ENCODE data around the gene ROR1.
"Not testable (repeated sequence)": the region's sequence is repeated elsewhere in the genome, so short reads cannot be mapped to it uniquely, and the experiment has no call there.

The ROR1 gene

GRCh38 chr1:64082459-64082858 lies 308.6 kb downstream of the ROR1 start:
- no peak for DNase-seq (ENCODE audit: low read depth in 1 of 2, low spot score in 1 of 2)
- in situ Hi-C loops (cut with HindIII; ENCODE audit: low pct_unique_long_range_greater_than_20kb, low sequenced_read_pairs), result no loop called here
- no peak for TF ChIP-seq JUND (IDR thresholded peaks at IDR 0.05; ENCODE audit: low read depth)

GRCh38 chr1:64084451-64084850 lies 310.6 kb downstream of the ROR1 start:
- in situ Hi-C loops (cut with HindIII; ENCODE audit: low pct_unique_long_range_greater_than_20kb, low sequenced_read_pairs), result no loop called here
- no peak for TF ChIP-seq JUND (IDR thresholded peaks at IDR 0.05; ENCODE audit: low read depth)
- DNase-seq (ENCODE audit: low read depth in 1 of 2, low spot score in 1 of 2), result no peak

GRCh38 chr1:64087768-64088167 lies 314.0 kb downstream of the ROR1 start:
- TF ChIP-seq JUND (IDR thresholded peaks at IDR 0.05; ENCODE audit: low read depth), result no peak
- in situ Hi-C loops (cut with HindIII; ENCODE audit: low pct_unique_long_range_greater_than_20kb, low sequenced_read_pairs), result no loop called here
- no peak for DNase-seq (ENCODE audit: low read depth in 1 of 2, low spot score in 1 of 2)

DNA sequence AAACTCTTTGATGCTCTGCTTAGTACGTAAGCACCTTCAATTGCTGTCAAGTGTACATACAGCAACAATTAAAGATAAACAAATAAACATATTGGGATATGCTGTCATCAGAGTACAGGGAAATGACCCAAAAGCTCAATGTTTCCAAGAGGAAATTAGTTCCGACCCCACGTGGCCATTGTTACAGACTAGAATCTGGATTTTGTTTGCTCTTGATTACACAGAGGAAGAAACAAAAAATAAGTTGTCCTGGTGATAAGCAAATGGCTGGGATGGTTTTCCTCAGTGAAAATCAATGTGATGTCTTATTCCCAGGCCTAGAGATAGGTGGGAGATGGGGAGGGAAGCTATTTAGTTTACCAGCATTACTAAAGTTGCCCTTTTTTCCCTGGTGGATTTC lies 316.6 kb downstream of the ROR1 start:
- DNase-seq (ENCODE audit: low read depth in 1 of 2, low spot score in 1 of 2), result no peak
- in situ Hi-C loops (cut with HindIII; ENCODE audit: low pct_unique_long_range_greater_than_20kb, low sequenced_read_pairs), result no loop called here
- no peak for TF ChIP-seq JUND (IDR thresholded peaks at IDR 0.05; ENCODE audit: low read depth)

DNA sequence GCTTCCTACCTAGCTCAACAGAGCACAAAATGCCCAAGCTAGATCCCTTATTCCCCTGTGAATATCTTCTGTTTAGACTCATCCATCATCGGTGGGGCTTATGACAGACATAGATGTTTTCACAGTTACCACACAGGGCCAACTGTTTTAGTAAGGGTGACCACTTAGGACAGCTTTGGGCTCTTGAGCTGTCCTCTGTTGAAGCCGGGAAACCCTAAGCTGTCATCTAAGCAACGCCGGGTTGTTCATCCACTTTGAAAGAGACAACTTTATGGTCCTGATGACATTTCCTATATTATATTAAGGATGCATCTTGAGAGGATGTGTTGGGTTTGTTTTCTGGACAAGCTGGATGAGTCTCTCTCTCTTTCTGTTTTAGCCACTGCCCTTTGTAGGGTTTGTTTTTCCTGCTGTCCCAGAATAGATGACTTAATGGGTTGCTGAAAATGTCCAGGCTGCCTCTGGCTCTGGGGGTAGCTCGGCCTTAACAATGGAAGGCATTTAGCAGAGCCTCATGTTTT lies 319.1 kb downstream of the ROR1 start:
- DNase-seq (ENCODE audit: low read depth in 1 of 2, low spot score in 1 of 2), result no peak
- in situ Hi-C loops (cut with HindIII; ENCODE audit: low pct_unique_long_range_greater_than_20kb, low sequenced_read_pairs), result no loop called here
- TF ChIP-seq JUND (IDR thresholded peaks at IDR 0.05; ENCODE audit: low read depth), result no peak

- in situ Hi-C loops (cut with HindIII; ENCODE audit: low pct_unique_long_range_greater_than_20kb, low sequenced_read_pairs), result no loop called here
- no peak for DNase-seq (ENCODE audit: low read depth in 1 of 2, low spot score in 1 of 2)
- TF ChIP-seq JUND (IDR thresholded peaks at IDR 0.05; ENCODE audit: low read depth), result no peak
These were observed 320.1 kb downstream of the ROR1 start for GRCh38 chr1:64093941-64094340.

DNA sequence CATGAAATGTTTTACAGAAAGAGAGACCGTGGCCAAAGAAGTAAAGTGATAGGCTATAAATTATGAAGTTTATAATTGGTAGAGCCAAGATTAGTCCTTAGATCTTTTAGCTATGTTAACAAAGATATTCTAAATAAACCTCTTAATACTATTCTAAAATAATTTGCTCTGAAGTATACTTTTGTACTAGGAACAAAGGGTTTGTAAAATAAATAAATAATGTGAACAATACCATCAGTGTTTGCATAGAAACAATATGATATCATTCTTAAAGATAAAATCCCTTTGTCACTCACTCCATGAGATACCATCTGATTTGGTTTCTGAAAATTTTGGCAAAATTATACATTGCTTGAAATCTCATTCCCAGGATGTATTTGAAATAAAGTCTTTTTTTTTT lies 322.0 kb downstream of the ROR1 start:
- no peak for TF ChIP-seq JUND (IDR thresholded peaks at IDR 0.05; ENCODE audit: low read depth)
- in situ Hi-C loops (cut with HindIII; ENCODE audit: low pct_unique_long_range_greater_than_20kb, low sequenced_read_pairs), result no loop called here
- DNase-seq (ENCODE audit: low read depth in 1 of 2, low spot score in 1 of 2), result no peak

- DNase-seq (ENCODE audit: low read depth in 1 of 2, low spot score in 1 of 2), result no peak
- in situ Hi-C loops (cut with HindIII; ENCODE audit: low pct_unique_long_range_greater_than_20kb, low sequenced_read_pairs), result no loop called here
- no peak for TF ChIP-seq JUND (IDR thresholded peaks at IDR 0.05; ENCODE audit: low read depth)
These were observed 324.0 kb downstream of the ROR1 start for GRCh38 chr1:64097859-64098258.

- DNase-seq (ENCODE audit: low read depth in 1 of 2, low spot score in 1 of 2), result no peak
- no peak for TF ChIP-seq JUND (IDR thresholded peaks at IDR 0.05; ENCODE audit: low read depth)
- in situ Hi-C loops (cut with HindIII; ENCODE audit: low pct_unique_long_range_greater_than_20kb, low sequenced_read_pairs), result no loop called here
These were observed 324.6 kb downstream of the ROR1 start for GRCh38 chr1:64098436-64098835.

DNA sequence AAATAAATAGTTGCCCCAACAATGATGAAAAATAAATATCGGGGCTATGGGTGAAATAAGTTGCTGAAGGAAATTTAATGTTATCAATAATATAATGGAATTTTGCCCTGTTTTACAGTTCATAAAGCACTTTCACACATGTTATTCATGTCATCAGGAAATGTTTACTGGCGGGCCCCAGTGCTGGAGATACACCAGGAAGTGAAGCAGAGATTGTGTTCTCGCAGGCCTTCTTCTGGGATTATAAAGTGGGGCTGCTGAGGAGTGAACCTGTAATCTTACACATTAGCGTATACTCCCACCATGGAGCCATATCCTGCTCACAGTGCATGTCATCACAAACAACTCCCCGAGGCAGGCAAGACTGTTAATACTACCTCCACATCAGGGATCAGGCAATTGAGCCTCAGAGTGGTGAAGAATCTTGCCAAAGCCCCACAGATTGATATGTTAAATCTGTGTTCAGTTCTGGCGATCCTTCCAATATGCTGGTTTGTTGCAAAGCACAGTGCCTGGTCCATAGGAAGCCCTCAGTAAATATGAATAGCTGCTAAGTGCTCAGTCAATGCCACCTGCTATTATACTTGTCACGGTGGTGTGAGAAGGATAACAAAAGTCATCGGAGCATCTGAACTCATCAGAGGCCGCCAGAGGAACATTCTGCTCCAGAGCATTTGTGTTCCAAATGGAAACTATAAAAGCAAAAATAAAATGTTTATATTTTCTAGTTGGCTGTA lies 325.2 kb downstream of the ROR1 start:
- in situ Hi-C loops (cut with HindIII; ENCODE audit: low pct_unique_long_range_greater_than_20kb, low sequenced_read_pairs), result no loop called here
- no peak for TF ChIP-seq JUND (IDR thresholded peaks at IDR 0.05; ENCODE audit: low read depth)
- DNase-seq (ENCODE audit: low read depth in 1 of 2, low spot score in 1 of 2), result no peak

DNA sequence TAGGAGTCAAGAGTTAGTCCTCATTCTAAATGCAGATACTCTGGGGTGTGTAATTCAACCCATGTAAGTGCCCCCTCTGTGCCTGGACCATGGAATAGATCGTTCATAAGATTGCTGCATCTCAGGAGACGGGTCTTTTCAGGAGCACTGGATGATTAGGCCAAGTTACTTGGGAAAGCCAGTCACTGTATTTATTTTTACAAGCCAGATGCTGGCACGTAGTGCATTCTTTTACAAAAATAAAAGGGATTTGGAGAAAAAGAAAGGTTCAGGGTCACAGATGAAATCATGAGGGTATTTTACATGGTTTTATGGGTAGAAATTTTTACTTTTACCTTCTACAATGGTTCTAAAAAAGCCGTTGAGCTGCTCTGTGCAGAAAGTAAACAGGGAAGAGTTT lies 327.0 kb downstream of the ROR1 start:
- no peak for DNase-seq (ENCODE audit: low read depth in 1 of 2, low spot score in 1 of 2)
- in situ Hi-C loops (cut with HindIII; ENCODE audit: low pct_unique_long_range_greater_than_20kb, low sequenced_read_pairs), result no loop called here
- no peak for TF ChIP-seq JUND (IDR thresholded peaks at IDR 0.05; ENCODE audit: low read depth)

DNA sequence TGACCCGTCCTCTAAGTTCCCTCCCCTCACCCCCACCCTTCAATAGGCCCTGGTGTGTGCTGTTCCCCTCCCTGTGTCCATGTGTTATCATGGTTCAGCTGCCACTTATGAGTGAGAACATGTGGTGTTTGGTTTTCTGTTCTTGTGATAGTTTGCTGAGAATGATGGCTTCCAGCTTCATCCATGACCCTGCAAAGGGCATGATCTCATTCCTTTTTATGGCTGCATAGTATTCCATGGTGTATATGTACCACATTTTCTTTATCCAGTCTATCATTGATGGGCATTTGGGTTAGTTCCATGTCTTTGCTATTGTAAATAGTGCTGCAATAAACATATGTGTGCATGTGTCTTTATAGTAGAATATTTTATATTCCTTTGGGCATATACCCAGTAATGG lies 330.8 kb downstream of the ROR1 start:
- in situ Hi-C loops (cut with HindIII; ENCODE audit: low pct_unique_long_range_greater_than_20kb, low sequenced_read_pairs); DNase-seq (ENCODE audit: low read depth in 1 of 2, low spot score in 1 of 2): not testable (repeated sequence)

DNA sequence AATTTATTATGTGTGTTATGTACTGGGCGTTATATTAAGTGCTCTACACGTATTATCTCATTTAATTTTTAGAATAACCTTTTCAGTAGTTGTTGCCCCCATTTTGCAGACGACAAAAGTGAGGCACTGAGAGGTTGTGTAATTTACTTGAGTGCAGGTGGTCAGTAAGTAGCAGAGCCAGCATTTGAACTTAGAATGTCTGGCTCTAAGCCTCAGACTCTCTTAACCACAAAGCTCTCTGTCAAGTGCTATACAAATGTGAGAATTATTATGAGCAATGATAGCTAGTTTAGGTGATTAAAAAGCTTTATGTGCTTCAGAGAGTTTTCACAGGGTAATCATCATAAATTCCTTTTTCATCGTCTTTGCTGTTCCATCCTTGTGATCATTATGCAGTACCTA lies 333.3 kb downstream of the ROR1 start:
- no peak for TF ChIP-seq JUND (IDR thresholded peaks at IDR 0.05; ENCODE audit: low read depth)
- in situ Hi-C loops (cut with HindIII; ENCODE audit: low pct_unique_long_range_greater_than_20kb, low sequenced_read_pairs), result no loop called here
- no peak for DNase-seq (ENCODE audit: low read depth in 1 of 2, low spot score in 1 of 2)

- TF ChIP-seq JUND (IDR thresholded peaks at IDR 0.05; ENCODE audit: low read depth), result no peak
- no peak for DNase-seq (ENCODE audit: low read depth in 1 of 2, low spot score in 1 of 2)
- in situ Hi-C loops (cut with HindIII; ENCODE audit: low pct_unique_long_range_greater_than_20kb, low sequenced_read_pairs), result no loop called here
These were observed 333.8 kb downstream of the ROR1 start for GRCh38 chr1:64107632-64108031.
